ENCODE measurements around the gene PHLDB3.

- TF ChIP-seq EZH2 (IDR thresholded peaks at IDR 0.05; ENCODE audit: borderline replicate concordance, low read depth, low read length, severe bottlenecking) (no peak), CTCF (IDR thresholded peaks at IDR 0.05; ENCODE audit: extremely low read depth in 1 of 2, insufficient read depth in 1 of 2, low read depth in 1 of 2, low read length in 2 of 2) (no peak), POLR2A (IDR thresholded peaks at IDR 0.05; ENCODE audit: low read depth, low read length) (no peak), GATA2 (IDR thresholded peaks at IDR 0.05; ENCODE audit: insufficient read depth, insufficient read length, low read depth, low read length) (no peak), MAX (IDR thresholded peaks at IDR 0.05; ENCODE audit: insufficient read depth, insufficient read length) (no peak), POLR2AphosphoS5 (IDR thresholded peaks at IDR 0.05; ENCODE audit: insufficient read depth, low read depth, low read length) (no peak)
Measured at GRCh38 chr19:43479961-43480561, 24.5 kb downstream of the PHLDB3 start.
